ENCODE data around the gene FKRP. TPM values are rescaled to one million over a fixed set of nuclear protein-coding genes. Genes with fewer than 3 reads are reported as not detected.
A peak's percentile ranks its signal among the peaks of the same experiment; 100 is the strongest.
"Not testable (repeated sequence)": the region's sequence is repeated elsewhere in the genome, so short reads cannot be mapped to it uniquely, and the experiment has no call there.

The FKRP gene
- total RNA-seq, 1 donor from 2014 or later: 16.2 TPM

DNA sequence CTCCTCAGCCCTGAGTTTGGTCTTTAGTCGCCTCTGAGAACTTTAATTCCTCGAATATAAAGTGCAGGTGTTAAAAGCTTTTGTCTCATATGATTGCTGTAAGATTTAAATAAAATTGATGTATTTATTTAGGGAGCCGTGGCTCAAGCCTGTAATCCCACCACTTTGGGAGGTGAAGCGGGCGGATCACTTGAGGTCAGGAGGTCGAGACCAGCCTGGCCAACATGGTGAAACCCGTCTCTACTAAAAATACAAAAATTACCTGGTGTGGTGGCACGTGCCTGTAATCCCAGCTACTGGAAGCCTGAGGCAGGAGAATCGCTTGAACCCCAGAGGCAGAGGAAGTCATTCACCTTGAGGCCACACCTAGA, 43.1 kb downstream of the FKRP start:
- ATAC-seq (no peak), DNase-seq (ENCODE audit: missing footprints) (peak; percentile 52)
- intact Hi-C loops (cut with DNase I): no loop called here

DNA sequence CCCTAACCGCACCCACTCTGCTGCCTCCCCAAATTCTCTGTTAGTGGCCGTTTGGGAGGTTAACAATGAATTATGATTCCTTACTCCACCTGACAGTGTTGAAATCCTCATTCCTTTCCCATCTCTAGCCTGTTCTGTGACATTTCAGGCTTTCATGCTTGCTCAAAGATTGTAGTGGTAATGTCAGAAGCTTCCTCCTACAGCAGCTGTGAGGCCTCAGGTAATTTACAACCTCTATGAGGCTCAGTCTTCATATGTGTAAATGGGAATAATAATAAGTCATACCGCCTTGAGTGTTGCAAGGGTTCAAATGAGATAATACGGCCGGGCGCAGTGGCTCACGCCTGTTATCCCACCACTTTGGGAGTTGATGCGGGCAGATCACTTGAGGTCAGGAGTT, 43.5 kb downstream of the FKRP start:
- intact Hi-C loops (cut with DNase I): no loop called here
- no peak for ATAC-seq
- DNase-seq (ENCODE audit: missing footprints): no peak

DNA sequence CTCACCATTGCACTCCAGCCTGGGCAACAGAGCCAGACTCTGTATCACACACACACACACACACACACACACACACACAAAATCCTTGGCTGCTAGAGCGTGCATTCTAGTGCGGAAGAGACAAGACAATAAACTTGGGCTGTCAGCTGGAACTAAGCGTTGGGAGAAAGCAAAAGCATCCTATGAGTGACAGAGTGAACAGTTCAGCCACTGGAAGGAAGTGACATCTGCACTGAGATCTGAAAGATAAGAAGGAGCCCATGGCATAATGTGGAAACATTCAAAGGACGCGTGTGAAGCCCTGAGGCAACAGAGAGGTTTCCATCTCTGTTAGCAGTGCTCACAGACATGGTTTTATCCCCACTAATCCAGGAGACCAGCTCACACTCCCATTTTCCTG, 46.1 kb downstream of the FKRP start:
- intact Hi-C loops (cut with DNase I): no loop called here
- ATAC-seq (no peak), DNase-seq (ENCODE audit: missing footprints) (no peak)

DNA sequence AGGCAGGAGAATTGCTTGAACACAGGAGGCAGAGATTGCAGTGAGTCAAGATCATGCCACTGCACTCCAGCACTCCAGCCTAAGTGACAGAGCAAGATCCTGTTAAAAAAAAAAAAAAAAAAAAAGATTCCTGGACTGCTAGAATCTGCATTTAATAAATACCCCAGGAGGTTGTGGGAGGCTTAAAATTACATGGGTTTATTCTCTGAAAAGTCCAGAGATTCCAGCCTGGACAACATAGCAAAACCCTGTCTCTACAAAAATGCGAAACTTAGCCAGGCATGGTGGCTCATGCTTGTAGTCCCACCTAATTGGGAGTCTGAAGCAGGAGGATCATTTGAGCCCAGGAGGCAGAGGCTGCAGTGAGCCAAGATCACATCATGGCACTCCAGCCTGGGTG, 52.0 kb downstream of the FKRP start:
- ATAC-seq: no peak
- DNase-seq (ENCODE audit: missing footprints): no peak
- intact Hi-C loops (cut with DNase I): no loop called here

DNA sequence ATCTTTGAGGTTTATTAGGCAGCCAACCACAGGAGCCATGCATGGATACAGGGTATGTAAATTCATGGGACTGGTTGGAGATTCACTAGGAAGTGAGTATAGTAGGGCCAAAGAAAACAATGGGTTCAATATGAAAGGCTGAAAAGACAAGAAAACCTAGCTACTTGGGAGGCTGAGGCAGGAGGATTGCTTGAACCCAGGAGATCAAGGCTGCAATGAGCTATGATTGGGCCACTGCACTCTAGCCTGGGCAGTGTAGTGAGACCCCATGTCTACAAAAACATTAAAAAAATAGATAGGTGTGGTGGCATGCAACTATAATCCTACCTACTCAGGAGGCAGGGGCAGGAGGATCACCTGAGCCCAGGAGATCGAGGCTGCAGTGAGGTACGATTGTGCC, 52.9 kb downstream of the FKRP start:
- DNase-seq (ENCODE audit: missing footprints): no peak
- intact Hi-C loops (cut with DNase I): no loop called here
- no peak for ATAC-seq

DNA sequence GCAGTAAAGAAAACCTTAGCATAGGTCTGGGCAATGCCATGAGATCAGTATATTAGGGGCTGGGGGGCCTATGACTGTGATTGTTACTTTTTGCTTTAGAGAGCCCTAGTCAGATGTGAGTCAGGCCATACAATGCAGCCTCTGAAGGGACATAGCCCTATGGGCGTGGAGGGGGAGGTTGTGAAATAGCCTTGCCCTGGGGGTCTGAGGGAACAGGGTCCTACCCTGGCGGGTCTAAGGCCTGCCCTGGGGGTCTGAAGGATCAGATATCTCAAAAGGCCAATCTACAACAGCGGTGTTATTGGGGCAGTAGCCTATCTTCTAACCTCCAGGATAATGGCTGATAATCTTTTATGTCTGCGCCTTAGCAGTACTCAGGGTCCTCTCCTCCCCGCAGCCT, 56.3 kb downstream of the FKRP start:
- DNase-seq (ENCODE audit: missing footprints) (no peak), ATAC-seq (no peak)
- intact Hi-C loops (cut with DNase I): no loop called here

DNA sequence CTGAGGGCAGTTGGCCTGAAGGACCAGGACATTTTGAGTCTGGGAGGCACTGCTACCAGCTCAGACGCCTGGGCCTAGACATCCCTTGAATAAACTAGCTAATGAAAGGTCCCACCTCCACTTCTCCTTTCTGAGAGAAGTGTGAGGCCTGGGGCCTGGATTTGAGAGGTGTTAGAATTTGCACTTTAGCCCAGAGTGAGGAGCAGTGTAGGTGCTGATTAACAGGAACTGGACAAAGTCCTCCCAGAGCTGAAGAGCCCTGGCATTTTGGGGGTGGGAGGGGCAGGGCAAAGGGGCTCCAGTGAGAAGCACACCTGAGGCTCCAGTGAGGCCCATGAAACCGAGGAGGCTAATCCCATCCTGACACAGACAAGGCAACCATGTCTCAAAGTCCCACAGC, 57.7 kb downstream of the FKRP start:
- DNase-seq (ENCODE audit: missing footprints): no peak
- ATAC-seq: no peak
- intact Hi-C loops (cut with DNase I): no loop called here

DNA sequence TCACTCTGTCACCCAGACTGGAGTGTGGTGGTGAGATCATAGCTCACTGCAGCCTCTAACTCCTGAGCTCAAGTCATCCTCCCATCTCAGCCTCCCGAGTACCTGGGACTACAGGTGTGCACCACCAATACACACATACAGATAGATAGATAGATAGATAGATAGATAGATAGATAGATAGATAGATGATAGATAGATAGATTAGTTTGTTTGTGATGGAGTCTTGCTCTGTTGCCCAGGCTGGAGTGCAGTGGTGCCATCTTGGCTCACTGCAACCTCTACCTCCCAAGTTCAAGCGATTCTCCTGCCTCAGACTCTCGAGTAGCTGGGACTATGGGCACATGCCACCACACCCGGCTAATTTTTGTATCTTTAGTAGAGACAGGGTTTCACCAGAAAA, 58.6 kb downstream of the FKRP start:
- intact Hi-C loops (cut with DNase I); DNase-seq (ENCODE audit: missing footprints); ATAC-seq: not testable (repeated sequence)

DNA sequence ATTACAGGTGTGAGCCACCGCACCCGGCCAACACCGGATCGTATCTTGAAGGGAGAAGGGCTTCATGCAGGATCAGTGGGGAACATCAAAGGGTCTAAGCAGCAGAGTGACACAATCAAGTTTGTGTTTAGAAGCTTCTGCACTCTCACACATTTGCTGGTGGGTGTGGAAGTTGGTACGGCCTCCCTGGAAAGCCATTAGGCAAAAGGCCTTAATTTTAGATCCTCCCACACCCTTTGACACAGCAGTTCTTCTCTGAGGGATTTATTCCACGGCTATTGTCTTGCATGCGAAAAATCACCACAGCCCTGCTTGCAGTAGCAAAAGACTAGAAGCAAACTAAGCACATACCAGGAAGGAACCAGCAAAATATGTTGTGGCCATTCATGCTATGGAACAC, 60.8 kb downstream of the FKRP start:
- ATAC-seq (no peak), DNase-seq (ENCODE audit: missing footprints) (no peak)
- intact Hi-C loops (cut with DNase I): no loop called here

Small RNAs within 50 kb of the gene (microRNA-seq; reads per million reads assigned to microRNA genes)
- gene MIR320E: 2.5 reads per million

Other genes starting within 250 kb of the FKRP start
- 378 TPM for gene CALM3, start 144.7 kb upstream of the FKRP start, total RNA-seq
- gene PTGIR, start 121.0 kb upstream of the FKRP start, total RNA-seq: 3.8 TPM
- not detected for gene GNG8, start 109.9 kb upstream of the FKRP start, total RNA-seq
- 14.1 TPM for gene DACT3, start 84.9 kb upstream of the FKRP start, total RNA-seq
- gene PRKD2, start 28.9 kb upstream of the FKRP start, total RNA-seq: 9.6 TPM
- gene STRN4, start 393 bp downstream of the FKRP start, total RNA-seq: 51.4 TPM
- gene SLC1A5, start 42.5 kb downstream of the FKRP start, total RNA-seq: 10.1 TPM
- gene AP2S1, start 104.8 kb downstream of the FKRP start, total RNA-seq: 94.7 TPM
- gene ARHGAP35, start 114.9 kb downstream of the FKRP start, total RNA-seq: 64.4 TPM